B cell (primary cell): ENCODE data around the gene GSX2.

Source experiments
- CTCF ChIP-seq: fragments of 200-600 bp; IDR thresholded peaks from one replicate; pipeline ENCODE4 v1.8.0; 2022; ENCODE audit warnings: antibody characterized with exemption, mild to moderate bottlenecking
- EZH2 ChIP-seq: IDR thresholded peaks from 2 replicates; pipeline ENCODE4 v1.6.1; 2012; ENCODE audit warnings: borderline replicate concordance, low read depth, mild to moderate bottlenecking, moderate library complexity, low read length; ENCODE audit not compliant: insufficient read depth, poor library complexity, severe bottlenecking

- TF ChIP-seq CTCF (no peak), EZH2 (no peak)
Measured at GRCh38 chr4:54090804-54091623, 8.9 kb upstream of the GSX2 start.
